ENCODE measurements around the gene AFAP1.

Gene AFAP1

DNA sequence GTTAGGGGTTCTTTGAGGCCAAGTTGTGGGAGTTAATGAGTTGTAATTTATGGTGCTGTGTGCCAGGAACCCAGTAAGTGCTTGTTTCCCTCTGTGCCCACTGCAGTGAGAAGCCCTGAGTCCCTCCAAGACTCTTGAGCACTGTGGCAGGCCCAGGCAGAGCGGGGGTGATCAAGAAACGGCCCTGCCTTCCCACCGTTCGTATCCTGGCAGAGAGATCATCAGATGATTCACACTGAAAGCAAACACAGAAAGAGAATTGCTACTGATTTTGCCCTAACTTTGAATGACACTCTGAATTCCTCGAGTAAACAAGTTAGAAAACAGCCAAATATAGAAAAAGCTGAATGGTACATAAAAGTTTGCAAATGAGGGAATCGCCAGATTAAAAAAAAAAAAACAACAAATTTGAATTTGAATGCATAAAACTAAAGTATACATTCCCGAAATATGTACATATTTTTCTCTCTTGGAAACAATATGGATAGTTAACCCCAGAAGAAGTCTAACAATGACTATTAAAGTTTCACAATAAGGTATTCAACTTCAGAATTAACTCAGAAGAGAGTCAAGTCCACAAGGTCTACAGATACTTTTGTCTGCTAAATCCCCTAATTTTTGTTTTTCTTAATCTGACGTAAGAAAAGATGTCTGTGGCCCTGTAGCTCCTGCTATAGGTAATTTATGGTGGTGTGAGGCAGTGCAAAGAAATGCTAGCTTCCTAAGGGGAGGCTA lies 71.8 kb downstream of the AFAP1 start:
- peaks cover 0 to 9% of the 10 kb centered on the region in 2 experiments; a peak in 1 of 3 replicates for H3K36me3 ChIP-seq (ENCODE audit: control insufficient read depth in 2 of 2, insufficient read depth in 1 of 2, low read length in 2 of 2)
- ChIA-PET POLR2A (no interaction called here), CTCF (interaction anchor here (0.7 to 0.8 kb wide), 2 partner anchors 120 to 374 kb away, joined by 3 to 5 read pairs; no protein-coding TSS in a partner anchor)
- TF ChIP-seq BCL11B (tag by site-specific recombination; IDR thresholded peaks at IDR 0.05; ENCODE audit: low read depth) (no peak), ZNF677 (tag by site-specific recombination; IDR thresholded peaks at IDR 0.05) (no peak)
- no peak overlapping the region for H3K4me3 ChIP-seq (ENCODE audit: low read depth, low read length)
- H3K9me3 ChIP-seq (ENCODE audit: control insufficient read depth, insufficient read depth, low read depth, low read length) = no peaks in the 10 kb centered on the region
- no peaks in the 10 kb centered on the region for H3K4me1 ChIP-seq (ENCODE audit: control insufficient read depth, insufficient read depth, low read length)
- H3K27ac ChIP-seq (ENCODE audit: extremely low read depth, low read depth, low read length) = no peak overlapping the region

DNA sequence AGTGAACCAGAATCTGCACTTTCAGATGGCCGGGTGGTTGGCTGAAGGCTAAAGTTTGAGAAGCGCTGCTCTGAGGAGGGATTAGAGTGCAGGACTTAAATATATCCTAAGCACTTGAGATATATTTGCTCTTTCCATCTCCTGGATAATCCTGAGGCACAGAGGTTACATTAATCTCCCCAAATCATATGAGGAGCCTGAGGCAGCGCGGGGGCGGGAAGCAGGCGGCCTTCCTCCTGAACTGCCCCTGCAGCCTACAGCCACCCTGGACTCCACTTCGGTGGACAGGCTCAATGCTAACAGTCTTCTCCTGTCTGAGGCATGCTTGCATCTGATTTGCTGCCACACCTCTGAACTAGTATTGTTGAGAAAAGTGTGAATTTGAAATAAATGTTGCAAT lies 72.5 kb downstream of the AFAP1 start:
- CTCF ChIA-PET = no interaction called here
- TF ChIP-seq ZBTB17 (tag by site-specific recombination; IDR thresholded peaks at IDR 0.05) = no peak
- H3K36me3 ChIP-seq (ENCODE audit: control insufficient read depth in 2 of 2, insufficient read depth in 1 of 2, low read length in 2 of 2) = peaks cover 0 to 9% of the 10 kb centered on the region in 2 experiments; a peak in 1 of 3 replicates

DNA sequence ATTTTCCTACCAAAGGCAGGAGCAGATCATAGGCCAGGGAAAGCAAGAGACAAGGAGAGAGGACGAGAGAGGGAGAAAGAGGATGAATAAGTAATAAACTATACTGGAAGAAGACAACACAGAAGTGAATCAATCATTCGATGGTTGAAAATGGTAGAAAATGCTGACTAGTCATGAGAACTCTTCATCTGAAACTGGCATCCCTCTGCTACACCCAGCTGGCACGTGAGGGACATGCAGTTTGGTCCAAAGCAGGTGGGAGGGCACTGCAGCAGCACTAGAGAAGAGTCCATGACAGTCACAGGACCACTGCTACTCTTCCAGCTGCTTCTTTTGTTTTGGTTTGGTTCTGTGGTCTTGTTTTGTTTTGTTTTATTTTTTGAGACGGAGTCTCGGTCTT lies 74.1 kb downstream of the AFAP1 start:
- no peak overlapping the region for H3K4me3 ChIP-seq (ENCODE audit: low read depth, low read length)
- no peaks in the 10 kb centered on the region for H3K9me3 ChIP-seq (ENCODE audit: control insufficient read depth, insufficient read depth, low read depth, low read length)
- no peak for TF ChIP-seq ZFP41 (tag by site-specific recombination; IDR thresholded peaks at IDR 0.05; ENCODE audit: borderline replicate concordance)
- no peak for TF ChIP-seq HOXA7 (CRISPR knock-in tag; IDR thresholded peaks at IDR 0.05; ENCODE audit: borderline replicate concordance)
- TF ChIP-seq ZNF548 (tag by site-specific recombination; IDR thresholded peaks at IDR 0.05) = no peak
- no peak for TF ChIP-seq ZNF121 (tag by site-specific recombination; IDR thresholded peaks at IDR 0.05)
- TF ChIP-seq ZNF639 (tag by site-specific recombination; IDR thresholded peaks at IDR 0.05) = no peak
- TF ChIP-seq, protein P1, sequence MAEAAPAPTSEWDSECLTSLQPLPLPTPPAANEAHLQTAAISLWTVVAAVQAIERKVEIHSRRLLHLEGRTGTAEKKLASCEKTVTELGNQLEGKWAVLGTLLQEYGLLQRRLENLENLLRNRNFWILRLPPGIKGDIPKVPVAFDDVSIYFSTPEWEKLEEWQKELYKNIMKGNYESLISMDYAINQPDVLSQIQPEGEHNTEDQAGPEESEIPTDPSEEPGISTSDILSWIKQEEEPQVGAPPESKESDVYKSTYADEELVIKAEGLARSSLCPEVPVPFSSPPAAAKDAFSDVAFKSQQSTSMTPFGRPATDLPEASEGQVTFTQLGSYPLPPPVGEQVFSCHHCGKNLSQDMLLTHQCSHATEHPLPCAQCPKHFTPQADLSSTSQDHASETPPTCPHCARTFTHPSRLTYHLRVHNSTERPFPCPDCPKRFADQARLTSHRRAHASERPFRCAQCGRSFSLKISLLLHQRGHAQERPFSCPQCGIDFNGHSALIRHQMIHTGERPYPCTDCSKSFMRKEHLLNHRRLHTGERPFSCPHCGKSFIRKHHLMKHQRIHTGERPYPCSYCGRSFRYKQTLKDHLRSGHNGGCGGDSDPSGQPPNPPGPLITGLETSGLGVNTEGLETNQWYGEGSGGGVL (tag by site-specific recombination; IDR thresholded peaks at IDR 0.05) = no peak
- no peaks in the 10 kb centered on the region for H3K4me1 ChIP-seq (ENCODE audit: control insufficient read depth, insufficient read depth, low read length)
- CTCF ChIA-PET = no interaction called here
- POLR2A ChIA-PET = no interaction called here
- H3K36me3 ChIP-seq (ENCODE audit: control insufficient read depth in 2 of 2, insufficient read depth in 1 of 2, low read length in 2 of 2) = peaks cover 0 to 4% of the 10 kb centered on the region in 2 experiments; a peak in 1 of 3 replicates
- H3K27ac ChIP-seq (ENCODE audit: extremely low read depth, low read depth, low read length) = no peak overlapping the region

More for the DNA sequence above, 72.5 kb downstream of the AFAP1 start:
- no peak overlapping the region for H3K27ac ChIP-seq (ENCODE audit: extremely low read depth, low read depth, low read length)
- no peaks in the 10 kb centered on the region for H3K9me3 ChIP-seq (ENCODE audit: control insufficient read depth, insufficient read depth, low read depth, low read length)
- no peaks in the 10 kb centered on the region for H3K4me1 ChIP-seq (ENCODE audit: control insufficient read depth, insufficient read depth, low read length)
- H3K4me3 ChIP-seq (ENCODE audit: low read depth, low read length) = no peak overlapping the region
- POLR2A ChIA-PET = no interaction called here

GRCh38 chr4:7864685-7865084 lies 75.0 kb downstream of the AFAP1 start:
- peaks cover 0 to 4% of the 10 kb centered on the region in 2 experiments; a peak in 1 of 3 replicates for H3K36me3 ChIP-seq (ENCODE audit: control insufficient read depth in 2 of 2, insufficient read depth in 1 of 2, low read length in 2 of 2)
- H3K4me1 ChIP-seq (ENCODE audit: control insufficient read depth, insufficient read depth, low read length) = no peaks in the 10 kb centered on the region
- no peak overlapping the region for H3K27ac ChIP-seq (ENCODE audit: extremely low read depth, low read depth, low read length)
- CTCF ChIA-PET = interaction anchor here (0.6 to 1.0 kb wide), 2 partner anchors 61 to 527 kb away, joined by 3 read pairs; no protein-coding TSS in a partner anchor
- no peak for TF ChIP-seq ZNF785 (tag by site-specific recombination; IDR thresholded peaks at IDR 0.05)
- no peak for TF ChIP-seq SP7 (tag by site-specific recombination; IDR thresholded peaks at IDR 0.05)
- TF ChIP-seq ZBTB1 (tag by site-specific recombination; IDR thresholded peaks at IDR 0.05) = no peak
- TF ChIP-seq ZNF571 (tag by site-specific recombination; IDR thresholded peaks at IDR 0.05) = no peak
- TF ChIP-seq GLIS2 (tag by site-specific recombination; IDR thresholded peaks at IDR 0.05) = no peak
- TF ChIP-seq ZBTB44 (tag by site-specific recombination; IDR thresholded peaks at IDR 0.05) = no peak
- TF ChIP-seq ZNF324 (tag by site-specific recombination; IDR thresholded peaks at IDR 0.05) = no peak
- TF ChIP-seq ZNF239 (tag by site-specific recombination; IDR thresholded peaks at IDR 0.05) = no peak
- no peak for TF ChIP-seq ZNF341 (tag by site-specific recombination; IDR thresholded peaks at IDR 0.05; ENCODE audit: low read depth)
- POLR2A ChIA-PET = no interaction called here
- H3K4me3 ChIP-seq (ENCODE audit: low read depth, low read length) = no peak overlapping the region
- H3K9me3 ChIP-seq (ENCODE audit: control insufficient read depth, insufficient read depth, low read depth, low read length) = no peaks in the 10 kb centered on the region
